Fibroblast of skin of left quadriceps (primary cell): Measurements from ENCODE around the gene SYT11.
"Not testable (repeated sequence)": the region's sequence is repeated elsewhere in the genome, so short reads cannot be mapped to it uniquely, and the experiment has no call there.

Experiments
- DNase-seq, 2 experiments: peaks; one replicate each; pipeline ENCODE4 v3.0.0-alpha.2; 2013; ENCODE audit warnings: low read depth in 2 of 2

SYT11 gene

GRCh38 chr1:155859234-155859829 lies at the start of gene SYT11:
SYT11 (plus strand) TSS chr1:155859567; CDS start chr1:155859762, 195 bp downstream.
- DNase-seq: peak; percentile 94

GRCh38 chr1:155812878-155813277 lies 46.5 kb upstream of the SYT11 start:
- DNase-seq: no peak

GRCh38 chr1:155813672-155814071 lies 45.7 kb upstream of the SYT11 start:
- no peak for DNase-seq

- DNase-seq: no peak
These were observed 43.0 kb upstream of the SYT11 start for GRCh38 chr1:155816351-155816750.

- no peak for DNase-seq
These were observed 31.9 kb upstream of the SYT11 start for GRCh38 chr1:155827450-155827849.

GRCh38 chr1:155831279-155831976 lies 27.9 kb upstream of the SYT11 start:
- DNase-seq: no peak

GRCh38 chr1:155833665-155834295 lies 25.6 kb upstream of the SYT11 start:
- DNase-seq: no peak

GRCh38 chr1:155834296-155834926 lies 25.0 kb upstream of the SYT11 start:
- DNase-seq: no peak

GRCh38 chr1:155834927-155835399 lies 24.4 kb upstream of the SYT11 start:
- not testable (repeated sequence) for DNase-seq

- DNase-seq: no peak
These were observed 23.8 kb upstream of the SYT11 start for GRCh38 chr1:155835548-155835947.

- DNase-seq: no peak
These were observed 19.0 kb upstream of the SYT11 start for GRCh38 chr1:155840386-155840785.

- DNase-seq: no peak
These were observed 14.4 kb upstream of the SYT11 start for GRCh38 chr1:155844860-155845421.

- DNase-seq: no peak
These were observed 11.4 kb upstream of the SYT11 start for GRCh38 chr1:155847823-155848529.

- DNase-seq: no peak
These were observed 9.0 kb upstream of the SYT11 start for GRCh38 chr1:155850345-155850744.

- DNase-seq: no peak
These were observed 3.0 kb upstream of the SYT11 start for GRCh38 chr1:155856257-155856974.

GRCh38 chr1:155856975-155857930 lies 2.1 kb upstream of the SYT11 start, which contains the start of gene GON4L:
GON4L (minus strand) TSS chr1:155857214; CDS start chr1:155853780, 3,434 bp downstream.
- peak; percentile 81 for DNase-seq

GRCh38 chr1:155858800-155859233 lies 550 bp upstream of the SYT11 start:
- peak in 1 of 2 experiments; percentile 21 for DNase-seq

GRCh38 chr1:155859881-155860871 lies 809 bp downstream of the SYT11 start:
- DNase-seq: peak; percentile 59 to 63
